ENCODE data around the gene DTL.

DTL gene

DNA sequence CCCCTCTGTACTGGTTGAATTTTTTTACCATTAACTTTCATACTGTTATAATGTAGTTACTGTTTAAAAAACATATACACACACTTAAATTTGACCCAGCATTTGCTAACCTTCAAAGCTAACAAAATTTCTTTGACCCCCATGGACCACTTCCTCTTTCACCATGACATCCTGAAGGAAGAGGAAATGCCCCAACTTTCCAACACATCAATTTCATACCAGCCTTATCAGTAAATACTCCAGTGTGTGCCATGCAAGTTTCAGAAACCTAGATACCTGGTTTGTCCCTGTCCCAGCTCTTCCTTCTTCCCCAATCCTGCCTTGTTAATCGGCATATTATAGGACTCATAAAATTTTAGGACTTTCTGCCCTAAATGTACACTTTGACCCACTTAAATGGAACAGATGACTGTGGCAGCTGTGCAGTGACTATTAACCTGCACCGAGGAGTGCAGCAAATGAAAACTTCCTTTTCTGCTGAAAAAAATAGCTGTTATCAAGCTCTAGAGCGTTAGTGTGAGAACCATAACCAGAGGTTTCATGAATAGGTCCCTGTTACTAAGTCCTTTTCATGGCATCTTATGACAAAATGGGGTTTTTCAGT, 54.1 kb downstream of the DTL start:
- DNase-seq = no peak
- H3K9me3 Mint-ChIP-seq = no peaks in the 10 kb centered on the region
- no peaks in the 10 kb centered on the region for H3K36me3 Mint-ChIP-seq (ENCODE audit: insufficient read depth)
- no peak overlapping the region for H3K4me3 Mint-ChIP-seq
- ATAC-seq (replicated peaks) = no peak
- H3K27me3 Mint-ChIP-seq = no peaks in the 10 kb centered on the region
- H3K27ac Mint-ChIP-seq = peak overlapping the region in 1 of 2 donors; percentile 65
- H3K4me1 Mint-ChIP-seq (ENCODE audit: low read depth in 2 of 2) = peaks cover 7 to 10% of the 10 kb centered on the region in 2 donors

DNA sequence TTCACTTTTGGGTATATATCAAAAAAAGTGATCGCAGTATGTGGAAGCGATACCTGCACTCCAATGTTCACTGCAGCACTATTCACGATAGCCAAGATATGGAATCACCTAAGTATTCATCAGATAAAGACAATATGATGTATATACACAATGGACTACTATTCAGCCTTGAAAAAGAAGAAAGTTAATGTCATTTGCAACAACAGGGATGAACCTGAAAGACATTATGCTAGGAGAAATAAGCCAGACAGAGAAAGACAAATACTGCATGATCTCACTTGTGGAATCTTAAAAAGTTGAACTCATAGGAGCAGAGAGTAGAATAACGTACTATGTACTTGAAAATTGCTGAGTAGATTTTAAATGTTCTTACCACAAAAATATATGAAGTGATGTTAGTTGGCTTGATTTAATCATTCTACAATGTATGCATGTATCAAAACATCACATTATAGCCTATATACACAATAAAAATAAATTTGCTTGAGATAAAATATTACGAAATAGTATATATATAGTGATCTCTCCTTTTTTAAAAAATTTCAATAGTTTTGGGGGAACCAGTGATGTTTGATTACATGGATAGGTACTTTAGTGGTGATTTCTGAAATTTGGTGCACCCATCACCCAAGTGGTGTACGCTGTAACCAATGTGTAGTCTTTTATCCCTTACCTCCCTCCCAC, 56.0 kb downstream of the DTL start:
- no peaks in the 10 kb centered on the region for H3K27me3 Mint-ChIP-seq
- DNase-seq (no peak), ATAC-seq (replicated peaks) (no peak)
- no peak overlapping the region for H3K27ac Mint-ChIP-seq
- no peaks in the 10 kb centered on the region for H3K9me3 Mint-ChIP-seq
- no peak overlapping the region for H3K4me3 Mint-ChIP-seq
- peaks cover 10 to 17% of the 10 kb centered on the region in 2 donors for H3K4me1 Mint-ChIP-seq (ENCODE audit: low read depth in 2 of 2)
- H3K36me3 Mint-ChIP-seq (ENCODE audit: insufficient read depth) = no peaks in the 10 kb centered on the region

GRCh38 chr1:212097360-212097759, 61.8 kb downstream of the DTL start:
- DNase-seq (no peak), ATAC-seq (replicated peaks) (no peak)
- Mint-ChIP-seq H3K4me3 (no peak overlapping the region), H3K4me1 (ENCODE audit: low read depth in 2 of 2) (peaks cover 4 to 6% of the 10 kb centered on the region in 2 donors), H3K27ac (no peak overlapping the region), H3K36me3 (ENCODE audit: insufficient read depth) (no peaks in the 10 kb centered on the region), H3K27me3 (no peaks in the 10 kb centered on the region), H3K9me3 (peaks cover 0 to 8% of the 10 kb centered on the region in 2 donors)

- H3K9me3 Mint-ChIP-seq = peaks cover 0 to 8% of the 10 kb centered on the region in 2 donors
- H3K4me3 Mint-ChIP-seq = no peak overlapping the region
- DNase-seq (no peak), ATAC-seq (replicated peaks) (no peak)
- no peak overlapping the region for H3K27ac Mint-ChIP-seq
- H3K27me3 Mint-ChIP-seq = no peaks in the 10 kb centered on the region
- peaks cover 4 to 6% of the 10 kb centered on the region in 2 donors for H3K4me1 Mint-ChIP-seq (ENCODE audit: low read depth in 2 of 2)
- no peaks in the 10 kb centered on the region for H3K36me3 Mint-ChIP-seq (ENCODE audit: insufficient read depth)
Observed at GRCh38 chr1:212098310-212098709, 62.8 kb downstream of the DTL start.

DNA sequence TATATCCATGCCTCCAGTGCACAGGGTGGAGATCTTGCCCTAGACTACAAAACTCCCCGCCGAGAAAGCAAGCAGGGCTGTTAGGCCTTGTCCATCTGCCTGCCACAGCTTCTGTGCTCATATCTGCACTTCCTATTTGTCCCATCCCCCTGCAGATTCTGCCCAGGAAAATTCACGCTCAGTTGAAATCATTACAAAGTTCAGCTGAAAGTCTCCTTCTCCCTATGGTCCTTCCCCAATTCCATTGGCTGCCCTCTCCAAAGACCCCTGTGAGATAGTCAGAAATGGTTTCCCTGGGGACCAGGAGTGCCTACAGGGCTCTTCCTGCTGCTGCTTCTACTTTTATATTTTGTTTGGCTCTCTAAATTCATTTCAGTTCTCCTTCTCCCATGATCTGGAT, 63.2 kb downstream of the DTL start:
- H3K36me3 Mint-ChIP-seq (ENCODE audit: insufficient read depth) = no peaks in the 10 kb centered on the region
- DNase-seq = no peak

GRCh38 chr1:212101251-212101650, 65.7 kb downstream of the DTL start:
- Mint-ChIP-seq H3K4me1 (ENCODE audit: low read depth in 2 of 2) (peaks cover 1 to 2% of the 10 kb centered on the region in 2 donors), H3K36me3 (ENCODE audit: insufficient read depth) (no peaks in the 10 kb centered on the region), H3K27ac (no peak overlapping the region), H3K9me3 (peaks cover 0 to 8% of the 10 kb centered on the region in 2 donors), H3K27me3 (no peaks in the 10 kb centered on the region), H3K4me3 (no peak overlapping the region)
- DNase-seq (no peak), ATAC-seq (replicated peaks) (no peak)

More for the DNA sequence above, 63.2 kb downstream of the DTL start:
- H3K27me3 Mint-ChIP-seq = no peaks in the 10 kb centered on the region
- no peak for ATAC-seq (replicated peaks)
- H3K4me1 Mint-ChIP-seq (ENCODE audit: low read depth in 2 of 2) = peaks cover 4 to 6% of the 10 kb centered on the region in 2 donors
- no peak overlapping the region for H3K4me3 Mint-ChIP-seq
- peaks cover 0 to 8% of the 10 kb centered on the region in 2 donors for H3K9me3 Mint-ChIP-seq
- H3K27ac Mint-ChIP-seq = no peak overlapping the region

DNA sequence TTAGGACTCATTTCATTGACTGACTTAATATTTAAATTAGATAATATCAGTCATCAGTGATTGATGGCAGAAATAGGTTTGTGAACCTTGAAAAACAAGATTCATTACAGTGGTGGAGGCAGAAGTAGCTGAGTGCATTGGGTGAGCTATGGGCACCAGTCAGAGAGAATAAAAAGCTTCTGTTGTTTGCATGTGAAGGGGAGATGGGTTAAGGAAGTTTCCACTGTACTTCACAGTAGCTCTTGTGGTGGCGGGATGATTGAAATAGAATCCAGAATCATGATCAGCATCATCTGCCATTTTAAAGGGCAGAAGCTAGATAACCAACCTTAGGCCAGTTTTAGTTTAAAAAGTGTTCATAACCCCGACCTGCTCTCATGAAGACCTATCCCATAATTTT, 66.2 kb downstream of the DTL start:
- H3K4me1 Mint-ChIP-seq (ENCODE audit: low read depth in 2 of 2) = no peaks in the 10 kb centered on the region
- ATAC-seq (replicated peaks) (no peak), DNase-seq (no peak)
- H3K27ac Mint-ChIP-seq = no peak overlapping the region
- H3K36me3 Mint-ChIP-seq (ENCODE audit: insufficient read depth) = no peaks in the 10 kb centered on the region
- peaks cover 0 to 8% of the 10 kb centered on the region in 2 donors for H3K9me3 Mint-ChIP-seq
- H3K4me3 Mint-ChIP-seq = no peak overlapping the region
- H3K27me3 Mint-ChIP-seq = no peaks in the 10 kb centered on the region

DNA sequence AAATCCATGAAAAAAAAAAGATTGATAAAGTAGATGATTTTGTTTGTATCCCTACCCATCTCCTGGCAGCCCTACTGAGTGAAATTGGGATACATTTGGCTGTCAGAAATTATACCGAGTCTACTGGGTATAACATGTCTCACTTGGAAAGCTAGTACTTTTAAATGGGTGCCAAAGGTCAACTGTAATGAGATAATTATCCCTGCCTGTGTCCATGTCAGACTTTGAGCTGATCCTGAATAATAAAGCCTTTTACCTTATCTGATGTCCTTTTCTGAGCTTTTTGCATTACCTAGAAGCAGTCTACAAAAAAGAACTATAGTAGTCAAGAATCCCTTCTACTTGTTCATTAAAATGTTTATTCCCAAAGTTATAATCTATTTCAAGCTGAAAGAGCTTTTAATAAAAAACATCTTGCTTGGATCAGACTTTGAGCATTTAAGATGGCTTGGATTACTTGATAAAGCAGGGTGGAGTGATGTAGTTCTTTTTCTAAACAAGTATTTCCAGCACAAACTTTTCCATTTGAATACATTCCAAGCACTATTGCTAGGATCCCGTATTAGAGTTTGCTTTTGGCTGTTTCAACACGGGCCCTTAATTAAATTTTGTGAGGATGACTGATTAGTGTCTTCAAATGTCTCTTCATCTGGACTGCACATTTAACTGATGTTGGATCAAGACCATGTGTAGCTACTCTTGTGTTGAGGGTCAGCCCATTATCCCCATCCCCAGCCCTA, 69.2 kb downstream of the DTL start:
- Mint-ChIP-seq H3K4me3 (no peak overlapping the region), H3K4me1 (ENCODE audit: low read depth in 2 of 2) (no peaks in the 10 kb centered on the region), H3K27ac (no peak overlapping the region), H3K27me3 (no peaks in the 10 kb centered on the region), H3K36me3 (ENCODE audit: insufficient read depth) (no peaks in the 10 kb centered on the region), H3K9me3 (no peaks in the 10 kb centered on the region)
- DNase-seq (no peak), ATAC-seq (replicated peaks) (no peak)

DNA sequence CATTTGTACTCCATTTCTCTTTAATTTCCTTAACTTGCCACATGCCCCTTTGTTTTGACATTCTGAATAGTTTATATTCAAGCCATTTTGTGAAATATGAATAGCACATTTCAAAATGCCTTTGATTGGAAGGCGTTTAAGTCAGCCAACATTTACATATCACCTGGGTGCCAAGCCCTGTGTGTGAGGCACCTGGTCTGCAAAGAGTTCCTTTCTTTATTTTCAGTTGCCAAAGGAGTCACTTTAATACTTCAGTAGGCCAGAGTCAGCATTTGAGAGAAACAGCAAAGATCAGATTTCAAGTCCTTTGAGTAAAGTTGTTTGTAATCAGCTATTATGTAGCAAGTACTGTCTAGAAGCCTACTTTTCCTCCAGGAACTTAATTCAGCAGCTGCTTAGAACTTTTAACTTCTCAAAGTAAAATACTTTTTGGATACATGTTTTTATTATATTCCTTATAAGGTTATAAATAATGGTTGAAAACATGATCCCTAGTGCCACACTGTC, 70.8 kb downstream of the DTL start:
- H3K4me1 Mint-ChIP-seq (ENCODE audit: low read depth in 2 of 2) = no peaks in the 10 kb centered on the region
- ATAC-seq (replicated peaks) (no peak), DNase-seq (no peak)
- H3K27me3 Mint-ChIP-seq = no peaks in the 10 kb centered on the region
- H3K9me3 Mint-ChIP-seq = no peaks in the 10 kb centered on the region
- no peak overlapping the region for H3K4me3 Mint-ChIP-seq
- H3K27ac Mint-ChIP-seq = no peak overlapping the region
- H3K36me3 Mint-ChIP-seq (ENCODE audit: insufficient read depth) = no peaks in the 10 kb centered on the region

DNA sequence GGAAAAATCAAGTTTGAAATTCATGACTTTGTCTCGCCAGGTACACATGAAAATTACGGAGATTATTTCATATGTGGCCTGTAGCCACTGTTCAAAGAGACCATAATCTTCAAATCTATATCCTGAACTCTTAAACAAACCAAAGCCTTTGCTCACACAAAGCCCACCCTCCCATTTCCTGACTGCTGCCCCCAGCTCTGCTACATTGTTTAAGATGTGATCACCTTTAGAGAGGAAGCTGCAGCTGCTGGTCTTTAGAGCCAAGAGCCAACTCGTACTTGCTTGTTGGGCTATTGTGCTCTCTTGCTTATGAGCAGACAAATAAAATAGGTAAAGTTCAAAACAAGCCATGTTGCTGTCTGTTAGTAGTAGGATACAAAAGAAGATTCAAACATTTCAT, 71.9 kb downstream of the DTL start:
- ATAC-seq (replicated peaks) (no peak), DNase-seq (no peak)
- no peaks in the 10 kb centered on the region for H3K9me3 Mint-ChIP-seq
- H3K4me3 Mint-ChIP-seq = no peak overlapping the region
- H3K36me3 Mint-ChIP-seq (ENCODE audit: insufficient read depth) = no peaks in the 10 kb centered on the region
- H3K27me3 Mint-ChIP-seq = no peaks in the 10 kb centered on the region
- H3K27ac Mint-ChIP-seq = no peak overlapping the region
- H3K4me1 Mint-ChIP-seq (ENCODE audit: low read depth in 2 of 2) = no peaks in the 10 kb centered on the region

DNA sequence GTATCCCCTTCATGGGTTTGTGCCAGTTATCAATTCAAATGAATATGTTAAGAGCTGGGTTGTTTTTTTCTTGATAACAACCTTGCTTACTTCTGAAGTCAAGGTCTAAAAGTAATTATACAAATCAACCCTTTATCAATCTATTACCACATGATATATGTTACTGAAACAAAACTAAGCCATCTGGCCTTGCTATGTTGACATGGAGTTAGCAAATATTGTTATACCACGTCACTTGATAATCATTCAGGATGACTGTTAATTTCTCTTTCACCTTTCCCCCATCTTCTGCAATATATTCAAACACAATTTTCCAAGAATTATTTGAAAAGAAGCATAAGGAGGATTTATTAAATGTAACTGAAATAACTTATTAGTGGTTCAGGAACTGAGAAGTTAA, 72.6 kb downstream of the DTL start:
- no peak overlapping the region for H3K4me3 Mint-ChIP-seq
- H3K9me3 Mint-ChIP-seq = no peaks in the 10 kb centered on the region
- ATAC-seq (replicated peaks) (no peak), DNase-seq (no peak)
- no peaks in the 10 kb centered on the region for H3K27me3 Mint-ChIP-seq
- H3K27ac Mint-ChIP-seq = no peak overlapping the region
- H3K36me3 Mint-ChIP-seq (ENCODE audit: insufficient read depth) = no peaks in the 10 kb centered on the region
- H3K4me1 Mint-ChIP-seq (ENCODE audit: low read depth in 2 of 2) = no peaks in the 10 kb centered on the region

- H3K27me3 Mint-ChIP-seq = no peaks in the 10 kb centered on the region
- H3K9me3 Mint-ChIP-seq = no peaks in the 10 kb centered on the region
- ATAC-seq (replicated peaks) (no peak), DNase-seq (no peak)
- no peak overlapping the region for H3K27ac Mint-ChIP-seq
- no peaks in the 10 kb centered on the region for H3K4me1 Mint-ChIP-seq (ENCODE audit: low read depth in 2 of 2)
- H3K4me3 Mint-ChIP-seq = no peak overlapping the region
- H3K36me3 Mint-ChIP-seq (ENCODE audit: insufficient read depth) = no peaks in the 10 kb centered on the region
Observed at GRCh38 chr1:212108981-212109380, 73.4 kb downstream of the DTL start.

- Mint-ChIP-seq H3K36me3 (ENCODE audit: insufficient read depth) (no peaks in the 10 kb centered on the region), H3K27ac (no peak overlapping the region), H3K4me3 (no peak overlapping the region), H3K27me3 (no peaks in the 10 kb centered on the region), H3K4me1 (ENCODE audit: low read depth in 2 of 2) (no peaks in the 10 kb centered on the region), H3K9me3 (no peaks in the 10 kb centered on the region)
- DNase-seq = no peak
- no peak for ATAC-seq (replicated peaks)
Observed at GRCh38 chr1:212109728-212110127, 74.2 kb downstream of the DTL start.

DNA sequence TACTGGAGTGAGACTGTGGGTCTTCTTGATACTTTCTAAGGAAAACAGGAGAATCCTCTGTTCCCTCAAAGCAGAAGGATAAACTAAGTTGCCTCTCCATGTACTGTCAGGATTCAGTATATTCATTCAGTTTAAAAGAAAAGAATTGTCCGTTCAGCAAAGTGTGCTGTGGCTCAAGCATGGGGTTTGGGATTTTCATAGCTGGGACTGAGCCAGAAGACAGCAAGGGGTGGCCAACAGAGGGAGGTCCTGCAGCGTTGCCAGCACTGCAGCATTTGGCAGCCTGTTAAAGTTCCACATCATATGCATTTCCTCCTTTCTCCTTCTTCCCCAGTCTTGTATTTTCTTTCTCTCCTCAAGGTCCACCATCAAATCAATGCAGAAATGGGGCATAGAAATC, 75.1 kb downstream of the DTL start:
- H3K4me1 Mint-ChIP-seq (ENCODE audit: low read depth in 2 of 2) = no peaks in the 10 kb centered on the region
- no peak for DNase-seq

More for the DNA sequence above, 75.1 kb downstream of the DTL start:
- no peak overlapping the region for H3K4me3 Mint-ChIP-seq
- H3K9me3 Mint-ChIP-seq = no peaks in the 10 kb centered on the region
- no peaks in the 10 kb centered on the region for H3K36me3 Mint-ChIP-seq (ENCODE audit: insufficient read depth)
- no peaks in the 10 kb centered on the region for H3K27me3 Mint-ChIP-seq
- ATAC-seq (replicated peaks) = no peak
- H3K27ac Mint-ChIP-seq = no peak overlapping the region

Measured in effector memory CD8-positive, alpha-beta T cell (primary cell).